Pancreas (tissue), 10 donors: ENCODE results near the gene EPHA3. TPM values are rescaled to one million over a fixed set of nuclear protein-coding genes. Genes with fewer than 3 reads are reported as not detected.

Source experiments
- ATAC-seq, 4 donors: fragments of 200-7000 bp; cut with Tn5 transposase; one replicate each; pipeline versions ENCODE4 v1.8.0 to v1.9.1; 2020; ENCODE audit warnings: mild to moderate bottlenecking in 4 of 4, moderate library complexity in 4 of 4
- DNase-seq, 6 donors: peaks; one replicate each; pipeline ENCODE4 v3.0.0-alpha.2; 2020
- FAIRE-seq: peaks from 2 replicates; lab custom pipeline; 2012; peaks lifted over from hg19 to GRCh38; lab: Jason Lieb, UNC
- H3K27ac ChIP-seq, 4 donors: fragments of 200-600 bp; sonication (generic); 1 replicate in 3 of 4; 2 replicates in 1 of 4; pipeline versions ENCODE4 v1.5.0 to v1.8.0; 2020
- H3K27me3 ChIP-seq, 4 donors: fragments of 200-600 bp; one replicate each; pipeline ENCODE4 v1.8.0; 2021
- H3K36me3 ChIP-seq, 3 donors: fragments of 200-600 bp; sonication (generic) in 1 of 3; one replicate each; pipeline versions ENCODE4 v1.5.0 to v1.8.0; 2020 to 2021
- H3K4me1 ChIP-seq, 3 donors: fragments of 200-600 bp; one replicate each; pipeline ENCODE4 v1.8.0; 2021
- H3K4me3 ChIP-seq, 4 donors: fragments of 200-600 bp; sonication (generic) in 2 of 4; one replicate each; pipeline versions ENCODE4 v1.5.0 to v1.8.0; 2020 to 2021
- H3K9me3 ChIP-seq, 4 donors: fragments of 200-600 bp; one replicate each; pipeline ENCODE4 v1.8.0; 2021
- CTCF ChIP-seq, 4 donors: fragments of 200-600 bp; sonication (generic) in 3 of 4; IDR thresholded peaks; one replicate each; pipeline versions ENCODE4 v1.5.0 to v1.8.0; 2021; ENCODE audit warnings: antibody characterized with exemption in 4 of 4
- WGBS, 2 donors: extraction: QIAGEN DNeasy Blood & Tissue Kit; methylation state at CpG; one replicate each; pipeline ENCODE4 v1.1.7; 2013; 5-methylcytosine and 5-hydroxymethylcytosine counted together
- intact Hi-C, 3 donors: fragments of 100-400 bp; cut with DNase I; formaldehyde crosslinking; loops; one replicate each; pipeline versions ENCODE4 v1.11.1 to v1.14.2; 2022
- polyA plus RNA-seq, 2 donors: library from polyadenylated mRNA; stranded (reverse); fragments of 200-250 nt; gene quantifications; one replicate each; pipeline ENCODE4 v1.2.3, GENCODE V29; 2013
- total RNA-seq, 6 donors: library from RNA; stranded (reverse); fragmentation: NEBNext Ultra II Directional in 4 of 6; extraction: Animal tissue kit (Norgen Biotek cat#: 25700) in 4 of 6; gene quantifications; one replicate each; pipeline versions ENCODE4 v1.2.1 to v1.2.4, GENCODE V29; 2021 to 2023
- donor health status: healthy with polysubstance abuse.
- donor health status: DM: no; HTN: no; CAD: no; lungs with moderate emphysema.
- donor health status: DM: no; HTN: no; CAD: no.
- donor health status: control.
- donor health status: control.
- donor health status: Bipolar disorder and iron deficiency.
- donor health status: DM: yes; HTN: yes; CAD: no.
- donor health status: DM: no; HTN: no; CAD: no.
- donor health status: DM: no; HTN: no; CAD: no.
- donor health status: DM: yes; HTN: yes; CAD: no.

The EPHA3 gene
- total and polyA plus RNA-seq, 8 donors, result 0.27 to 7.7 (median 0.80) TPM

GRCh38 chr3:89372456-89372855, 265.0 kb downstream of the EPHA3 start:
- no peak for FAIRE-seq
- intact Hi-C loops, result no loop called here
- DNase-seq, result no peak
- Histone ChIP-seq H3K9me3 (no peaks in the 10 kb centered on the region), H3K4me1 (no peaks in the 10 kb centered on the region), H3K36me3 (no peaks in the 10 kb centered on the region), H3K27me3 (no peaks in the 10 kb centered on the region), H3K4me3 (no peak overlapping the region), H3K27ac (no peak overlapping the region)
- WGBS, 2 donors, result 48 to 58% methylated on average over 1 of the region's 1 CpG
- no peak for ATAC-seq
- no peak for TF ChIP-seq CTCF (IDR thresholded peaks at IDR 0.05)

DNA sequence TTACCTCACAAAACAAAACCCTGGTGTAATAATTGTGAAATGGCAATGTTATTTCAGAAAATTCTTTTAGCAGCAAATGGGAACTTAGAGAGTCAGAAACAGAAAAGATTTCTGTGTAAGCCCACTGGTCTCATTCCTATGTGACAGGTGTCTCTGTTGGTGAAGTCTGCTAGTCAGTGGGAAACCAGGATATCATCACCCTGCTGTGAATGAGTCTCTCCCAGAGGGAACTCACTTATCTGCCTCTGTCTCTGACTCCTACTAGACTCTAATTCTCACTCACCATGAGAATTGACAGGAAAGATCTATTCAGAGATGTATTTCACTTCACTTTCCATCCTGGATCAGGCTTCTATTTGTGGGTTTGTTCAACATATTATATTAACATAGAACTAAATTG, 266.0 kb downstream of the EPHA3 start:
- H3K27ac ChIP-seq, result no peak overlapping the region
- no peak for FAIRE-seq
- no peak for TF ChIP-seq CTCF (IDR thresholded peaks at IDR 0.05)
- no peak for ATAC-seq
- H3K4me1 ChIP-seq, result no peaks in the 10 kb centered on the region
- H3K27me3 ChIP-seq, result no peaks in the 10 kb centered on the region
- no peak overlapping the region for H3K4me3 ChIP-seq
- H3K36me3 ChIP-seq, result no peaks in the 10 kb centered on the region
- H3K9me3 ChIP-seq, result no peaks in the 10 kb centered on the region
- intact Hi-C loops, result no loop called here
- no peak for DNase-seq

DNA sequence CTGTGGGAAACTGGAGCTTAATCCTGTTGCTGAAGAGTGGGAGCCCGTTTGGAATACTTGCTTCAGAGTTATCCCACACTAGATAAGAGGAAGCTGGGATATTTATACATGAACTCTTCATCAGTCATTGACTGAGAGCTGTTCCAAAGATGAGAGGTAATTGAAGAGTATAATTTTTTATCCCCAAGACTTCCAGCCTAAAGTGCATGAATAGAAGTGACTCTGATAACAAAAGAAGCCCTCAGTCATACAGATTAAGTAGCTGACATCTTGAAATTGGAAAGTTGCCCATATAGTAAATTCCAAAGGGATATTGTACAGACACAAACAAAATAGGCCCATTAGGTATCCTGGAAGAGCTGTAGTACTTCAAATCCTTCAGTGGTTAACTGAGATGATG, 268.0 kb downstream of the EPHA3 start:
- Histone ChIP-seq H3K27me3 (no peaks in the 10 kb centered on the region), H3K9me3 (no peaks in the 10 kb centered on the region), H3K4me3 (no peak overlapping the region), H3K4me1 (no peaks in the 10 kb centered on the region), H3K27ac (no peak overlapping the region), H3K36me3 (no peaks in the 10 kb centered on the region)
- no peak for FAIRE-seq
- intact Hi-C loops, result no loop called here
- no peak for TF ChIP-seq CTCF (IDR thresholded peaks at IDR 0.05)
- no peak for DNase-seq
- no peak for ATAC-seq
- WGBS, 2 donors, result 40 to 44% methylated on average over 1 of the region's 1 CpG

DNA sequence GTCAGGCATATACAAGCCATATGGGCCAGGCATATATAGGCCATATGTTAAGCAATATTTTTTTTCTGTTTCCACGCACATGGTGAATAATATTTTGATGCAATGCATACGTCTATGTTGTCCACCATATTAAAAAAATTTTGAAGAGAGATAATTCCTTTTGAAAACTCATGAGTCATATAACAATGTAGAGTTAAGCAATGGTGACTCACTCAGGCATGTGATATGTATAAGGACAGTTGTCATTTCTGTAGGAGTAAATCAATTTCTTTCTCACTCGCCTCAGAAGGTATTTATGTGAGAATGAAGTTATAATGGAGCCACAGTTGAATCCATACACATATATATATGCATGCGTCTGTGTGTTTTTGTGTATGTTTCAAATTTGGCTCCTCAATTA, 272.6 kb downstream of the EPHA3 start:
- intact Hi-C loops, result no loop called here
- Histone ChIP-seq H3K27ac (no peak overlapping the region), H3K9me3 (no peaks in the 10 kb centered on the region), H3K4me1 (no peaks in the 10 kb centered on the region), H3K36me3 (no peaks in the 10 kb centered on the region), H3K27me3 (no peaks in the 10 kb centered on the region), H3K4me3 (no peak overlapping the region)
- FAIRE-seq, result no peak
- no peak for ATAC-seq
- 77 to 87% methylated on average over 4 of the region's 4 CpGs for WGBS, 2 donors
- no peak for TF ChIP-seq CTCF (IDR thresholded peaks at IDR 0.05)
- DNase-seq, result no peak

DNA sequence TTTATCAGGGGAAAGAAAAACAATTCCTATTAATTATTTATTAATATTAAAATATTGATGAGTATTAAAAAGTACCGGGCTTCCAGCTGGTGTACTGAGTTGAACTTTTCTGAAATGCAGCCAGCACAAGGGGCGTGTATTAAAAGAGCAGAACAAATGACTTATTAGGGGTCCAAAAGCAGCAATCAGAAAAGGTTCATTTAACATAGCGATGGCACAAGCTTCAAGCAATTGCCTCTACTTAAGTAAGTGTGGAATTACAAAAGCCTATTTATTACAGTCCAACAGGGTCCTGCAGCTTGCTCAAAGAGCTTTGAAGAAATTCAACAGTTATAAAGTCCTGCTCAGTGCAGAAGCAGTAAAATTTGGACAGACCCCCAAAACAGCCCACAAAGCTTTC, 285.6 kb downstream of the EPHA3 start:
- FAIRE-seq, result no peak
- no peak for DNase-seq
- no peak overlapping the region for H3K4me3 ChIP-seq

More for the DNA sequence above, 285.6 kb downstream of the EPHA3 start:
- Histone ChIP-seq H3K27me3 (no peaks in the 10 kb centered on the region), H3K9me3 (no peaks in the 10 kb centered on the region), H3K27ac (no peak overlapping the region), H3K4me1 (no peaks in the 10 kb centered on the region), H3K36me3 (no peaks in the 10 kb centered on the region)
- WGBS, 2 donors, result 82 to 85% methylated on average over 3 of the region's 3 CpGs
- no peak for ATAC-seq
- TF ChIP-seq CTCF (IDR thresholded peaks at IDR 0.05), result no peak
- intact Hi-C loops, result no loop called here
